RPMI7951 (cell line): Measurements from ENCODE around the gene SMAD3. TPM values are rescaled to one million over a fixed set of nuclear protein-coding genes. Genes with fewer than 3 reads are reported as not detected.

ENCODE experiments used
- DNase-seq: peaks from one replicate; pipeline ENCODE4 v3.0.0-alpha.2; 2012; ENCODE audit warnings: low read depth
- total RNA-seq: library from RNA; depleted of rRNA; stranded (reverse); fragments of >200 nt; shearing (Covaris generic); gene quantifications from 2 replicates; pipeline ENCODE4 v1.2.3, GENCODE V29; 2014

SMAD3 gene
- total RNA-seq, 1 experiment from 2014 or later = 19.7 TPM

DNA sequence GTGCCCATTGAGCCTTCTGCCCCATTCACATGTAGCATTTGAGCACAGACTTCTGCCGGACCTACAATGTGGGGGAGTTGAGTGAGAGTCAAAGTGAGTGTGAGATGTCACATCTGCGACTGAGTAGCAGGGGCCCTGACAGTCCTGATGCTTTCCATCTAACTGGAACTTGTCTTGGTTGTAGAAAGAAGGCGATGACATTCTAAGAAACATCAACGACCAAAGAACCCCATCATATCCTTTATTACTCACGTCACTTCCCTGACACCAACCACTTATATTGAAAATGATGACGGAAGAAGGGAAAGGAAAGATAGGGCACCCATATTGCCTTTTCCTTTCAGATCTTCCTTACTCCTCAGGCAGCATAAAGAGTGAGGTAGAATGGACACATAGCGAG is 30.5 kb downstream of the SMAD3 start:
- no peak for DNase-seq

DNA sequence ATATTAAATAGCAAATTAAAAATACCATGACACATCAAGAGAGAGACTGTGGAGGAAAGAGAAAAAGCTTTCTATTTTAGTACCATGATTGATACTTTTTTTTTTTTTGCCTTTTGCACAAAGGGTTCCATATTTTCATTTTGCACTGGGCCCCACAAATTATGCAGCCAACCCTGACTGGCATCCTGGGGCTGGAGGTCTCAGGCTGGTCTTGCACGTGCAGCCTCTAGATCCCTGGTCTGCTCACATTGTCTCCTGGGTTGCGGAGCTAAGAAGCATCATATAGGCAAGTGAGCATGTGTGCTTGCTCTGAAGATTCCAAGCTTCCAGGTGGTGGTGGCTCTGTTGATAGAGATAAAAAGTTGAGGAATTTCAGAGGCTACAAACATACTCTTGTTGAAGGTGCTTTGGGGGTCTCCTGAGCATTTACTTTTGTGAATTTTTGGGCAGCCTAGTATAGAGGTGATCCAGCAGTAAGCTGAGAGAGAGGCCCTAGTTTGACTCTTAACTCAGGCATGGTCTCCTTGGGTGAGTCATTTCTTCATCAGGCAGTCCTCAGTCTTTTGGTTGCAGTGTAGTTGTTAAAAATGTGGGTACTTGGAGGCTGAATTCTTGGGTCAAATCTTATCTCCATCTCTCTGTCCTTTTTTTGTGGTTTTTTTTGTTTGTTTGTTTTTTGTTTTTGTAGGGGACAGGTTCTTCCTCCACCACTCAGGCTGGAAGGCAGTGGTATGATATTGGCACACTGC is 31.3 kb downstream of the SMAD3 start:
- DNase-seq = peak; percentile 78

DNA sequence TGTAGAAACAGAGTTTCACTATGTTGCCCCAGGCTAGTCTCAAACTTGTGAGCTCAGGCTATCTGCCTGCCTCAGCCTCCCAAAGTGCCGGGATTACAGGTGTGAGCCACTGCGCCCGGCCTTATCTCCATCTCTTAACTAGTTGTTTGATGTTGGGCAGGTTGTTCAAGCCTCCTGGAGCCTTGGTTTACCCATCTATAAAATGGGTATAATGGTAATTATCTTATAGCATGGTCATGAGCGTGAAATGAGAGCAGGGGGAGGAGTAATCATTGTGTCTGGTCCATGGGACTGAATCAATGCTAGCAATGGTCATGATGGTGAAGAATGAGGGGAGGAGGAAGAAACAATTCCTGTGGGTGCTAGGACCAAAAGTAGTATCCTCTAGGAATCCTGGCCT is 32.0 kb downstream of the SMAD3 start:
- no peak for DNase-seq

DNA sequence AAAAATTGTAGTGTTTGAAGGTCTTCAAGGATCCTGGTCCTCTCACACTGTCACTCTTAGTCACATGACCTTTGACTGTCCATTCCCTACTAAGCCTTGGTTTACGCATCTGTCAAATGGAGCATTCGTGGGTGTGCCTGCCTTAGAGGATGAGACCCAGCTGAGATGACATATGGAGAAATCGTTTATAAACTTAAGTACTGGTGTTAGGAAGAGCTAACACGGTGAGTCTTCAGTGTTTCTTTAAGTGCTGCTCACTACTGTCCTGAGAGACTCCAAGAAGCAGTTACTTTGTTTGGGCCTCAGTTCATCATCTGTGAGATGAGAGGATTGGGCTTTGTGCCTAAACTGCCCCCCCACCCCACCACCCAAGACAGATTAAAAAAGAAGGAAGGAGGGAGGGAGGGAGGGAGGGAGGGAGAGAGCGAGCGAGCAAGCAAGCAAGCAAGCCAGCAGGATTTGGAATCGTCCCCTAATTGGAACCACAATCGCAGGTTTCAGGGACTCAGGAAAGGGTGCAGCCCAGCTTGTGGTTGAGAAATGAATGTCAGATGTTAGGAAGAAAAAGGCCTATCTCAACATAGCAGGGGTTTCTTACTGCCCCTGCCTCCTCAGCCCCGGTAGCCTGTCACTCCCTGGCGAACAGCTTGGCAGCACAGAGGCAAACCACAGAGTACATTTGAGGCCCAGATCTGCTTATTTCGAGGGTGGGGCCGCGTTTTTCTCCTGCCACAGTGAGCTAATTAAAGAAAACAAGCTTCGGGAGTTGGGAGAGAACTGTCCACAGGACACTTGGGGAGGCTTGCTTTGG is 32.7 kb downstream of the SMAD3 start:
- peak; percentile 99 for DNase-seq

DNA sequence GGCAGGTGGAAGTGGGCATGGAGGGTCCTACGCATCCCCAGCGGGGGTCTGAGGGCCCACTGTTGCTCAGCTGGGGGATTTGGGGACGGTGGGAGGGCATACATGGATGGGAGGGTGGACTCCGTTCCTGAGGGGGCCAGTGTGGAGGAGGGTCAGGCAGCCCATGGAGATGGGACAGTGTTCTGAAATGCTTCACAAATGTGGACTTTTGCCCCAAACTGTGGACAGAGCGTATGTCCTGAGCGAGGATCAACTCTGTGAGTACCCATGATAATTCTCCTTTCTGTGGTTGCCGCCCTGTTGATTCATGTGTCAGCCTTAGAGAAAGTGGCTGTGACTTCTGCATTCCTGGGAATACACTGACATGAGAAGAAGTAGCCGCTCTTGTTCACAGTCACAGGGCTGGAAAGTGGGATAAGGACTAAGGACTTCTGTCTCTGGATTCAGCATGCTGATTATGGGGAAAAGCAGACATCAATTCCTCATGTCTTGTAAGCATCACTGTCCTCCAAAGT is 33.4 kb downstream of the SMAD3 start:
- DNase-seq = peak; percentile 64

DNA sequence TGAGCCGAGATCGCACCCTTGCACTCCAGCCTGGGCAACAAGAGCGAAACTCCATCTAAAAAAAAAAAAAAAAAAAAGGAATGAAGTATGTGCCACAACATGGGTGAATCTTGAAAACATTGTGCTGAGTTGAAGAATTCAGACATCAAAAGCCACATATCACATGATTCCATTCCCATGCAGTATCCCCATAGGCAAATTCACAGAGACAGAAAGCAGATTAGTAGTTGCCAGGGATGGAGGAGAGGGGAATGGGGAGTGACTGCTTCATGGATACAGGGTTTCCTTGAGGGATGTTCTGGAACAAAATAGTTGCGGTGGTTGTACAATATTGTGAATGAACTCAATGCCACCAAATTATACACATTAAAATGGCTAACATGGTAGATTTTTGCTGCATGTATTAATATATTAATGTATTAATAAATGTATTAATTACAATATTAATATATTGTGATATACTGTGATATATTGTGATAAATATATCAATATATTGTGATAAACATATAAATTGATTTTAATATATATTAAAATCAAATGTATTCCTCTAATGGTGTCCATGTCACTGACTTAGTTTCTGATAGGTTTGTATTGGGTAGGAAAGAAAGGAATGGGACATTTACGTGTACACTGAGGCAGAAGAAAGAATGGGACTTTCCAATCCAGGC is 34.9 kb downstream of the SMAD3 start:
- no peak for DNase-seq

DNA sequence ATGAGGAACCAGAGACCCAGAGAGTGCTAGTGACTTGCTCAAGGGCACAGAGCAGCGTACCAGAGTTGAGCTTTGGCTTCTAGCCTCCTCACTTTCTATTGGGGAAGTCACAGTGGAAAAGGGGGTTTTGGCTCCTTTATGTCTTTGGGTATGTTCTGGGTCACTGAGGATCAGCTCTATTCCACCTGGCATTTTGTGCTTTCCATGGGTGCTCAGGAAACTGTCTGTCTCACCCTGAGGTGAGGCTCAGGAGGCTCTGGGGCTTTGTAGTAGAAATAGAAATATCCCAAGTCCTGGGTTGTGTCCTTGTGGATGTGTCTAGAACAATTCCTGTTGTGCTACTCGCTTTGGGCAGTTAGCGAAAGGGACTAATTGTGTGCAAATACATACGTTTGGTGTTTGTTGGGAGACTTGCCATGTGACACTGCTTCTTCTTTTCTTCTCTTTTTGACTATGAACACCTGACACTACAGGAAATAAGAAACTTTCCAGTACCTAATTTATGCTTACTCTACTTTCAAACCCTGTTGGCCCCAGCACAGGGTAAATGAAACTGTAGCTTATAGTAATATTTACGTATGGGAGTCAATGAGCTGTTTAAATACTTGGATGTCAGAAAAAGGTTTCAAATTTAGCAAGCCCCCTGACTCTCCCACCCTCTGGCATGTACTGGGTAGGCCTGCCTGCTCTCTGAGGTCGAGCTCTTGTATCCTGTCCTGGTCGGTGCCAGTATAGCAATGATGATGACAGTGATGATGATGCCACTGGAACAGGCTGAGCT is 35.6 kb downstream of the SMAD3 start:
- DNase-seq = no peak

DNA sequence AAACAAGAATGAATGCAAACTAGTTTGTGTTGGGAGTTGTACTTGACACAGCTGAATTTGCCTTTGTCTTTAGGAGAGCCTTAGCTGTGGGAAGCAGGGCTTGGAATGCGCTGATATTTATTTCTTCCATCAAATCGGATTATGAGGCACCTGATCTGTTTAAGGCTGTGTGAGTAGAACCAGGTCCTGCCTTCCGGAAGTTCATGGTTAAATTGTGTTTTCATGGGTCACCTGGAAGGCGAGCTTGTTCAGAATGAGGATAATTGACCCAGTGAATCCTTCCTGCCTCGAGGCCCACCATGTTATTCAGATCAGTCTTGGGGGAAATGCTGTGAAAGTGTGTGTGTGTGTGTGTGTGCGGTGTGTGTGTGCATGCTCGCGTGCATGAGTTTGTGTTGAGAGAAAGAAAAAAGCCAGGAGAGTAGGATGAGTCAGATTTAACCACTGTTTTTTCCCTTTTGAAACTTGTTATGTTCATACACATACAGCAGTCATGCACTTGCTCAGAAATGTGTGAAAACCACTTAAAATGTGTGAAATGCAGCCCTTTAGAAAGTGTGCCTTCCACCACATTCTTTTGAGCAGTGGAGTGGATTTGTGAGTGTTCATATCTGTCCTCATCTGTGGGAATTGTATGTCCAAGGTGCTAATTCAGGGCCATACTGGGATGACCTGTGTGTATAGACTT is 36.7 kb downstream of the SMAD3 start:
- DNase-seq = peak; percentile 87

DNA sequence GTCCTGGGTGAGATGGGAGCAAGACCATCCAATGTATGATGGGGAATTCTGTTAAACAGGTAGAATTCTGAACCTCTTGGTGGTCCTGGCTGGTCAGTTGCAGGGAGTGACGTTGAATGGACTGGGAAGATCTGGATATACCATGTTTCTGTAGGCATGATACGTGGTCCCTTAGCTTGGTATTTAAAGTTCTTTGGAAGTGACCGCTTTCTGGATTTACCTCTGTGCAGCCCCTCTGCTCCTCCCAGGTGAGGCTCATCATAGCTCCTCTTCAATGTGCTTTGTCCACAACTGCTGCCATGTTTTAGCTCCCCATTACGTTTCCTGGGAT is 37.2 kb downstream of the SMAD3 start:
- no peak for DNase-seq

DNA sequence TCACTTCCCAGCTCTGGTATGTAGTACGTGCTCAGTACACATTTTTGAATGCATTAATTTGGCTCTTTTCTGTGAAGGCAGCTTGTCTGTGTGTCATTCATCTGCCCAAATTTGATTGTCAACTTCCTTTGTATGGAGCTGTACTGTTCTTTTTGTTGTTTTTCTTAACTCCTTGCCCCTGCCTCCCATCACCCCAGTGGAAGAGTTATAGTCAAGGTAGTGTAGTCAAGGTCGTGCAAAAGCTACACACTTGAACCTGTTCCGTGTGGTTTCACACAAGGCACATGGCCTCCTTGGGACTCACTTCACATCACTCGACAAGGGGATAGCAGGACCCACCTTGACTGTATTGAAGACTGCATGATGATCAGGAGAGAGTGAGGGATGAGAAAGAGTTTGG is 37.6 kb downstream of the SMAD3 start:
- DNase-seq = no peak

DNA sequence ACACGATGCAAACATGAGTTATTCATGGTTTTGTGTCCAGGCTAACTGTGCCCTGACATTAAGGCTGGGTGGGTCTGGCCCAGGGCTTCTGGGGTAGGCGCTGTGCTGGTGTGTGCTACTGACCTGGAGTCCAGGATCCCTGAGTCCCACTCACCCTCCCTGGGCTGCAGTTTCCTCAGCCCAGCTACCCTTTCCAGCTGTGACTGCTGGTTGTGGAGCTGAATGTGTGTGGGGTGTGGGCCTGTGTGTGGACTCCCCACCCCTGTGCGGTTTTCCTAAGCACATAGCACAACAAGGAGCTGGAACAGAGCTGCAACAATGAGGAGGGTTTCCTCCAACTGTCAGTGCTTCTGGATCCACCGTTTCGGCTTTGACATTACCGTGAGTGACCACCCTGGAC is 38.0 kb downstream of the SMAD3 start:
- no peak for DNase-seq

DNA sequence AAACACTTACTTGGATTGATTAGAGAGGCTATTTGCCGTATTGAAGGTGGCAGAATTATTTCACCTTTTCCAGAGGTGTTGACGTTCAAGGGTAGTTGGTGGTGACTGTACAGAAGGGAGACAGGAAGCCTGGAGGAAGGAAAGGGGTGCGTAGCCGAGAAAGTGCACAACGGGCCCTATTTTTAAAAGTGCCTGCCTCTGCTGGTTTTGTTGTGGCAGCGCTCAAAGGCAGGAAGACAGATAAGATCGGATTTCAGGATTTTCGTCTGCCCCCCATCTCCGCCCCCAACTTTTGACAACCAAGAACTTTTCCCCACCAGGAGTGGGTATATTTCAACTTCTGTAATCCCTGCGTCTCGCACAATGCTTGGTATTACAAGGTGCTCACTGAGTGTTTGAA is 38.5 kb downstream of the SMAD3 start:
- no peak for DNase-seq

DNA sequence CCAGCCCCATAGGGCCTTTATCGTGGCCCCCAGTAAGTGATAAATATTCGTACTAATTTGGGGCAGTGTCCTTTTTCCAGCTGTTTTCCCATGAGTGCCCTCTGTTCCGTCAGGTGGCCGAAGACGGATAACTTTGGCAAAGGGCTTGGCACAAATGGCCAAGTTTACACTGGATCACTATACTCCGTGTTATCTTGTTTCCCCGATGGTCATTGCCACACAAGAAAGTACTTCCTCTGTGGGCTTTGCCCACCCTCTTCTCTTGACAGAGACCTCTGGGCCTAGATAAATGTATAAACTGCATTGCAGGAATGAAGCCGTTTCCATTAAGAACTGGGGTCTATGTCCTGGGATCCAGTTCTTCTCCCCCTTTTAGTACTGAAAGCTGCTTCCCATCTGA is 39.1 kb downstream of the SMAD3 start:
- DNase-seq = no peak

DNA sequence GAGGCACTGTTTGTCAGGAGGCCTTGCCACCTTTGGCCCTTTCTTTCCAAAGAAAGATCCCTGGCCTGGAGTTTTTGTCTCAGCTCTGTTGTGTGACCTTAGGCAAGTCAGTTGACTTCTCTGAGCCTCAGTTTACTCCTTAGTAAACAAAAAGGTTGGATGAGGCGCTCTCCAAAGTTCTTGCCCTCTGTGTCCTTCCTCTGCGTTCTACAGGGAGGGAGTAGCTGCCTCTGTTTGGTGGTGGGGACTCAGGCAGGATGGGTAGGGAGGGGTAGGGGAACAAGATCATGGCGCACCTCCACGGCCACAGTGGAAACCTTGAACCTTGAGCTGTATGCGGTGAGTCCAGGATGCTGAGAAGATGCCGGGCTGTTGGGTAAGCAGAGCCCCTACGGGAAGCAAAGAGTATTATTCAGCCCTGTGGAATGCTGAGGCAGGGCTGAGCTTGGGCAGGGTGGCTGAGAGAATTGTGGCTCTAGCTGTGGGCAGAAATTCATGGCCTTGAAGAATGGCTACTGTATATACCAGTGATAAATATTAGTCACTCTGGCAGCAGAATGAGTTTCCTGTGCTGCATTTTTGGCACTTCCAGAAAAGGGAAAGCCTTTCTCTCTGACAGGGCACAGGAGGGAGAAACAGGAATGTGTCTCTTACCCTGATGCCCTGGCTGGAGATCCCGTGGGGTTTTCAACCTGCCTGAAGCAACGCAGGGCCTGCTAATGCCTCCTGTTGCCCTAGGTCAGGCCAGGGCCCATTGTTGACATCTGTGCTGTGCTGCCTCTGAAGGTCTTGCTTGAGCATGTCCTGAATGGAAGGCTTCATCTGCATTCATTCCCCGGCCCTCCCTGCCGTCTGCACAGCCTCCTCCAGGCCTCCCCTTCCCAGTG is 39.9 kb downstream of the SMAD3 start:
- peak; percentile 99 for DNase-seq

DNA sequence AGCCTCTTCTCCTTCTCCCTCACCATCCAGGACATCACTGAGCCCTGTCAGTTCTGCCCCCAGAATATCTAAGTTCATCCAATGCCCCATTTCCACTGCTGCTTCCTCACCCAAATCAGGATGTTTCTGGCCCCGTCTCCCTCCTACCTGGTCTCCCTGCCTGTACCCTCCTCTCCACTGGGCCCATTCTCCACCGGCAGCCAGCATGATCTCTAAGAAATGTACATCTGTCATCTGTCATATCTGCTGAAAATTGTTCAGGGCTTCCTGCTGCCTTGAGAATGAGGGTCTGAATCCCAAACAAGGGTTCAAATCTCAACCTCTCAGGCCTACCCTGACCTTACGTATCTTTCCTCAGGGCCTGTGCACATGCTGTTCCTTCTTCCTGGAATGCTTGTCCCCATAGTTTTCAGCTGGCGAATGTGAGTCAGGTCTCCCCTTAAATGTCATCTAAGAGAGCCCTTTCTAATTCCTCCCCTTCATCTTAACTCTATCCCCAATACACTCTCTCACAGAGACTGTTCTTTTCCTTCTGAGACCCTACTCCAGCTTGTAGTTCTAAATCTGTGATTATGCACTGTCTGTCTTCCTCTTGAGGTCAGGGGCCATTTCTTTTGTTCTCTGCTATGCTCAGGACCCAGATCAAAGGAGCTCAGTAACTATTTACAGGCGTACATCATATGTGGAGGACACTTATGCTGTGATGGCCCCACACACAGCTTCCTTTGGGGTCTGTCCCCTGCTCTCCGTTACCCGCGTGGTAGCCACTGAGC is 40.8 kb downstream of the SMAD3 start:
- no peak for DNase-seq

DNA sequence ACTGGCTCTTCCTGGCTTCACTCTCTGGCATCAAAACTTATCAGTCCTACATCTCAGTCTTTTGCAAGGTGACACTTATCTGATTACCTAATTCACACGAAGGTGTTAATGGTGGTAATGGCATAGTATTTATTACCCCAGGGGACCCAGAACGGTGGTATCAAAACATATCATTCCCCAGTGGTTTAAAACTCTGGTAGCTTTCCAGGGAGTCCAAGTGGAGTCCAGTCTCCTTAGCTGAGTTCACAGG is 41.3 kb downstream of the SMAD3 start:
- no peak for DNase-seq

DNA sequence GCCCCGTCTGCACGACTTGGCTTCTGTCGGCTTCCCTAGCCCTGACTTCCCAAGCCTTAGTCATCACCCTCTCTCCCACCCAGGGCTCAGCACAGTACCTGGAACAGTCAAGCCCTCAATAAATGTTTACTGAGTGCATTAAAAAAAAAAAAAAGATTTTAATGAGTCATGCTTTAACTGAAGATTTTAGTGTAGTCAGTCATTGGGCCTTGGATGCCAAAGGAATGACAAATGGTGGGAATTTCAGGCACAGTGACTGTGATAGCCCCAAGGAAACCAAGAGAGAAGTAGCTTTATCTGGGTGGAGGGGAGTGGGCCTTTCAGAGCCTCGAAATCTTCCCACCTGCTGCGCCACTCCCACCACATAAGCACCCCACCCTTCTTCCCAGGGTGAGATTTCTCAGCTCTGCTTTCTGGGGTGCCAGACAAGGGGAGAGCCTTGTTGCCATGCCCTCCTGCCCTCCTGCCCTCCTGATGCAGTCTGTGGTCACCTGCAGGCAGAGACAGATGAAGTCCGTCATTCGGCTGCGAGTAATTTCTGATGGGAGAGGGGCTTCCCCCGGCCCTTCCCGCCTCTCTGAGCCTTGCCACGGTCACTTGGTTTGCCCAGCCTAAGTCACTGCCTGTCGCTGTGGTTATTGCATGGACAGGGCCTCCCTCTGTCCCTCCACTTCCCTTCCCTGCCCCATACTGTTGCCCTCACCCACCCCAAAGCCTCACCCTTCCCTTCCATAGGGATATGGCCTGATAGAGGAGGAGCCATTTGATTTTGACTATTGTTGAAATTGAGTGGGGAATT is 41.8 kb downstream of the SMAD3 start:
- DNase-seq = peak; percentile 100

DNA sequence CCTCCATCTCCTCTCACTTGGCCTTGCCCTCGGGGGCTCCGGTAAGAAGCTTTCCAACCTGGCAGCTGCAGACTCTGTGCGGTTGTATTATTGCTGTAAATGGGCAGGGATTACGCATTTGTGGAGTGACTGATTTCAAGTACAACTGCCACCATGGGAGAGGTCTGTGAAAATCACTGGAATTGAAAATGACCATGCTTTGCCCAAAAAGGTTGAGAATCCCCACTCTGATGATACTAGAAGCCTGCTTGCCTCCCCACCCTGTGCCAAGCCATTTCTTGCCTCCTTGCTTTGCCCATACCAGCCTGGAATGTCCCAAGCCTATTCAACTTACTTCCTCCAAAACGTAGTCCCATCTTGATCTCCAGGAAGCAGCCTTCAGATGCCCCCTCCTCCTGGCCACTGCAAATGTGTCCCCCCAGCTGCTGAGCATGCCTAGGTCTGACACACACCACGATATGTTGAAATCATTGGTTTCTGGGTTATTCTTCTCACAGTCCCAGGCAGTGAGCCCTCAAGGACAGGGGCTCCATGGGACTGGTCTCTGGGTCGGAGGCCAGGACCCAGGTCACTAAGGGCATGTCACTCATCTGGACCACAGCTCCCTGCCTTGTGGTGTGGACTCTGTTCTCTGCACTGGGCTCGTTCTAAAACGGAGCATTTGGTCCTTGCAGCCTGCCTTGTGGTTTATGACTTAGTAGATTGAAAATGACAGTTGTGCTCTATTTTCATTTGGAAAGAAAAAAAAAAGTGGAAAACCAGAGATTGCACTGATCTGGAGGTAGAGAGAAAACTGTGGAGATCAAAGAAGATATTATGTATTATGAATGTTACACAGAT is 42.9 kb downstream of the SMAD3 start:
- no peak for DNase-seq
